GM19455 (cell line): ENCODE measurements around the gene TEX19.
"Not testable (repeated sequence)": the region's sequence is repeated elsewhere in the genome, so short reads cannot be mapped to it uniquely, and the experiment has no call there.

Experiments
- ATAC-seq: cut with Tn5 transposase; IDR thresholded peaks from one replicate; pipeline ENCODE4 v1.9.1; 2021; ENCODE audit not compliant: unreplicated experiment

Gene TEX19

GRCh38 chr17:82334204-82334621 is 24.8 kb upstream of the TEX19 start:
- no peak for ATAC-seq

- no peak for ATAC-seq
Measured at GRCh38 chr17:82334622-82335394, 24.2 kb upstream of the TEX19 start.

- ATAC-seq = no peak
Measured at GRCh38 chr17:82338858-82339633, 20.0 kb upstream of the TEX19 start.

GRCh38 chr17:82339634-82340580 is 19.1 kb upstream of the TEX19 start:
- ATAC-seq = no peak

GRCh38 chr17:82342361-82343079 is 16.5 kb upstream of the TEX19 start:
- ATAC-seq = no peak

GRCh38 chr17:82343560-82343959 is 15.5 kb upstream of the TEX19 start:
- no peak for ATAC-seq

- no peak for ATAC-seq
Measured at GRCh38 chr17:82344175-82344907, 14.7 kb upstream of the TEX19 start.

- ATAC-seq = no peak
Measured at GRCh38 chr17:82345151-82345976, 13.7 kb upstream of the TEX19 start.

GRCh38 chr17:82346342-82347300 is 12.4 kb upstream of the TEX19 start:
- ATAC-seq = no peak

- ATAC-seq = not testable (repeated sequence)
Measured at GRCh38 chr17:82347994-82348393, 11.1 kb upstream of the TEX19 start.

GRCh38 chr17:82348434-82348833 is 10.6 kb upstream of the TEX19 start:
- ATAC-seq = no peak

- ATAC-seq = no peak
Measured at GRCh38 chr17:82348866-82349265, 10.2 kb upstream of the TEX19 start.

- ATAC-seq = no peak
Measured at GRCh38 chr17:82349287-82349701, 9.8 kb upstream of the TEX19 start.

- ATAC-seq = no peak
Measured at GRCh38 chr17:82350182-82351030, 8.6 kb upstream of the TEX19 start.

- no peak for ATAC-seq
Measured at GRCh38 chr17:82351254-82351712, 7.8 kb upstream of the TEX19 start.

GRCh38 chr17:82351713-82352488 is 7.1 kb upstream of the TEX19 start:
- no peak for ATAC-seq
